Measurements from ENCODE around the gene PARL. TPM values are rescaled to one million over a fixed set of nuclear protein-coding genes. Genes with fewer than 3 reads are reported as not detected.

PARL gene
- total and polyA plus RNA-seq, 2 donors (not counting 3 experiments of a cell fraction or from before 2014, with no cell fraction given): 38.8 to 48.1 TPM

GRCh38 chr3:183827809-183828537 is 56.7 kb downstream of the PARL start:
- Histone ChIP-seq H3K9ac (replicated peaks; ENCODE audit: extremely low read depth, insufficient read depth, low read length) (no peak overlapping the region), H4K20me1 (replicated peaks; ENCODE audit: control insufficient read depth, extremely low read depth, insufficient read depth, low read length) (no peaks in the 10 kb centered on the region), H2AFZ (ENCODE audit: low read depth, low read length) (no peak overlapping the region), H3K4me1 (ENCODE audit: control insufficient read depth, extremely low read depth, insufficient read depth, low read length) (peaks cover 8% of the 10 kb centered on the region), H3K9me3 (replicated peaks; ENCODE audit: control insufficient read depth, insufficient read depth, low read length) (no peaks in the 10 kb centered on the region), H3K4me3 (replicated peaks in 1 of 3; ENCODE audit: insufficient read depth in 1 of 3, low read depth in 1 of 3, low read length in 3 of 3) (no peak overlapping the region), H3K27me3 (ENCODE audit: control insufficient read depth in 2 of 2, insufficient read depth in 2 of 2, low read length in 2 of 2) (no peaks in the 10 kb centered on the region), H3K79me2 (ENCODE audit: control insufficient read depth, insufficient read depth, low read length) (no peaks in the 10 kb centered on the region), H3K4me2 (ENCODE audit: insufficient read depth, low read length) (no peak overlapping the region), H3K36me3 (ENCODE audit: control insufficient read depth in 2 of 2, extremely low read depth in 1 of 2, insufficient read depth in 2 of 2, low read length in 2 of 2) (peaks cover 6% of the 10 kb centered on the region in 2 experiments), H3K27ac (ENCODE audit: insufficient read depth, low read depth, low read length) (no peak overlapping the region), H3K9me1 (replicated peaks; ENCODE audit: control insufficient read depth, extremely low read depth, insufficient read depth, low read length) (no peaks in the 10 kb centered on the region)
- intact Hi-C loops (cut with micrococcal nuclease): no loop called here
- dilution Hi-C loops (cut with MboI; ENCODE audit: extremely low pct_ligation_motif_present, low sequenced_read_pairs): no loop called here
- FAIRE-seq: no peak
- POLR2A ChIA-PET: no interaction called here
- TF ChIP-seq EZH2 (IDR thresholded peaks at IDR 0.05; ENCODE audit: borderline replicate concordance, low read depth, low read length, severe bottlenecking) (no peak), MYC (IDR thresholded peaks at IDR 0.05; ENCODE audit: low read depth, low read length) (no peak), POLR2AphosphoS5 (IDR thresholded peaks at IDR 0.05; ENCODE audit: insufficient read depth, low read depth, low read length) (no peak), GATA2 (IDR thresholded peaks at IDR 0.05; ENCODE audit: insufficient read depth, insufficient read length, low read depth, low read length) (no peak), JUN (IDR thresholded peaks at IDR 0.05; ENCODE audit: borderline replicate concordance, insufficient read depth, insufficient read length, low read depth) (no peak), MAX (IDR thresholded peaks at IDR 0.05; ENCODE audit: insufficient read depth, insufficient read length) (no peak), POLR2A (IDR thresholded peaks at IDR 0.05; ENCODE audit: low read depth, low read length) (no peak), FOS (IDR thresholded peaks at IDR 0.05; ENCODE audit: borderline replicate concordance, insufficient read depth, low read length) (no peak), CTCF (IDR thresholded peaks at IDR 0.05; ENCODE audit: extremely low read depth in 1 of 2, insufficient read depth in 1 of 2, low read depth in 1 of 2, low read length in 2 of 2) (no peak)
- CTCF ChIA-PET: no interaction called here
- BruUV-seq (replicated peaks): no TSS peak
- no peak for DNase-seq (ENCODE audit: low read depth, low spot score)

Measured in endothelial cell of umbilical vein (primary cell).